Gastrocnemius medialis (tissue), 4 donors: Measurements from ENCODE around the gene DAAM1.

Experiments used
- CTCF ChIP-seq, 5 experiments: fragments of 450-650 bp in 3 of 5; fragments of 200-600 bp in 2 of 5; sonication (generic) in 2 of 5; IDR thresholded peaks in 4 of 5; conservative IDR thresholded peaks in 1 of 5; 1 replicate in 4 of 5; 2 replicates in 1 of 5; pipeline ENCODE4 v1.5.1; 2016 to 2019; ENCODE audit warnings: antibody characterized with exemption in 5 of 5, mild to moderate bottlenecking in 3 of 5, moderate library complexity in 3 of 5
- POLR2A ChIP-seq, 2 donors: fragments of 450-650 bp; IDR thresholded peaks; one replicate each; pipeline ENCODE4 v1.6.1; 2017; ENCODE audit warnings: antibody characterized with exemption in 2 of 2, mild to moderate bottlenecking in 2 of 2, moderate library complexity in 2 of 2

- TF ChIP-seq CTCF (IDR thresholded peaks at IDR 0.05 in 4 of 5, conservative IDR thresholded peaks at IDR 0.05 in 1 of 5) (no peak), POLR2A (IDR thresholded peaks at IDR 0.05) (no peak)
Measured at GRCh38 chr14:59271256-59271655, 82.8 kb downstream of the DAAM1 start.
